Measurements from ENCODE around the gene LONRF3.

LONRF3 gene

DNA sequence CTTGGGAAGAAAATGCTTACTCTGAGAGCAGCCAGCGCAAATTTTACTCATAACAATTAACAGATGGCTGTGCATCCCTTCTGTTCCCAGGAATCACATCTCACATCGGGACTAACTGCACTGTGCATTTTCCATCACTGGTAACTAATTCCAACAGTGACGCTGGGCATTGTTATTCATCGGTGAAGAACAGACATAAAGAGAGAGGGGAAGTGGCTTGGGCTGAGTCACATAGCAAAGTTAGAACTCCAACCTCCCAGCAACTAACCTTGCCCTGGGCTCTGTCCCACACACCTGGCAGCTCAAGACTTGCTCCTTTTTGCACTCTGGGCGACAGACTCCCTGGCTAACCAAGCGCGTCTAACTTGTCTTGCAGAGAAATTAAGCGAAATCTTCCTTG is 6.4 kb upstream of the LONRF3 start:
- H3K4me3 ChIP-seq (replicated peaks; ENCODE audit: low read depth, low read length), result no peak overlapping the region
- TF ChIP-seq, protein P1, sequence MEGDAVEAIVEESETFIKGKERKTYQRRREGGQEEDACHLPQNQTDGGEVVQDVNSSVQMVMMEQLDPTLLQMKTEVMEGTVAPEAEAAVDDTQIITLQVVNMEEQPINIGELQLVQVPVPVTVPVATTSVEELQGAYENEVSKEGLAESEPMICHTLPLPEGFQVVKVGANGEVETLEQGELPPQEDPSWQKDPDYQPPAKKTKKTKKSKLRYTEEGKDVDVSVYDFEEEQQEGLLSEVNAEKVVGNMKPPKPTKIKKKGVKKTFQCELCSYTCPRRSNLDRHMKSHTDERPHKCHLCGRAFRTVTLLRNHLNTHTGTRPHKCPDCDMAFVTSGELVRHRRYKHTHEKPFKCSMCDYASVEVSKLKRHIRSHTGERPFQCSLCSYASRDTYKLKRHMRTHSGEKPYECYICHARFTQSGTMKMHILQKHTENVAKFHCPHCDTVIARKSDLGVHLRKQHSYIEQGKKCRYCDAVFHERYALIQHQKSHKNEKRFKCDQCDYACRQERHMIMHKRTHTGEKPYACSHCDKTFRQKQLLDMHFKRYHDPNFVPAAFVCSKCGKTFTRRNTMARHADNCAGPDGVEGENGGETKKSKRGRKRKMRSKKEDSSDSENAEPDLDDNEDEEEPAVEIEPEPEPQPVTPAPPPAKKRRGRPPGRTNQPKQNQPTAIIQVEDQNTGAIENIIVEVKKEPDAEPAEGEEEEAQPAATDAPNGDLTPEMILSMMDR (IDR thresholded peaks at IDR 0.05; ENCODE audit: insufficient read depth, low read length, poor library complexity, severe bottlenecking), result no peak
- no peak for DNase-seq (ENCODE audit: extremely low read depth, insufficient read length)
- no peaks in the 10 kb centered on the region for H3K27me3 ChIP-seq (replicated peaks; ENCODE audit: control insufficient read depth, insufficient read depth, low read length)
- no peaks in the 10 kb centered on the region for H3K36me3 ChIP-seq (ENCODE audit: control insufficient read depth, insufficient read depth, low read length)

DNA sequence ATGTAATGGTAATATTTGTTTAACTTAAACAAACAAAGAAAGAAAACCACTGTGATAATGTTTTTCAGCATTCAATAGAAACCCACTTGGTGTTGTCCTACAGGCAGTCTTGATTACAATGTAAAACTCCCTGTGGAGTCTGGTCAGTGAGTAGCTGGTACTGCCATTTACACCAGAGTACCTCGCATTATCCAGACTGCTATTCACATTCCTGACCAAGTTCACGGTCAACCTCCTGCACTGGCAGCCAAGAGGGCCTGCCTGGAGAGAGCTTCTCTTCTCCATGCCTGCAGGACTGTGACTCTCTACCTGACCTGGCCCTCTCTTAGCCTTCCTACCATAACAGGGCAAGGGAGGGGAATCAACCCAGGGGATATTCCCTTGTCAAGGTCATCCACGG is 2.9 kb upstream of the LONRF3 start:
- no peaks in the 10 kb centered on the region for H3K36me3 ChIP-seq (ENCODE audit: control insufficient read depth, insufficient read depth, low read length)
- TF ChIP-seq, protein P1 (IDR thresholded peaks at IDR 0.05; ENCODE audit: insufficient read depth, low read length, poor library complexity, severe bottlenecking), result no peak
- no peaks in the 10 kb centered on the region; the same call in 1 of the 2 replicates for H3K27me3 ChIP-seq (replicated peaks; ENCODE audit: control insufficient read depth, insufficient read depth, low read length)
- no peak for DNase-seq (ENCODE audit: extremely low read depth, insufficient read length)
- no peak overlapping the region for H3K4me3 ChIP-seq (replicated peaks; ENCODE audit: low read depth, low read length)

DNA sequence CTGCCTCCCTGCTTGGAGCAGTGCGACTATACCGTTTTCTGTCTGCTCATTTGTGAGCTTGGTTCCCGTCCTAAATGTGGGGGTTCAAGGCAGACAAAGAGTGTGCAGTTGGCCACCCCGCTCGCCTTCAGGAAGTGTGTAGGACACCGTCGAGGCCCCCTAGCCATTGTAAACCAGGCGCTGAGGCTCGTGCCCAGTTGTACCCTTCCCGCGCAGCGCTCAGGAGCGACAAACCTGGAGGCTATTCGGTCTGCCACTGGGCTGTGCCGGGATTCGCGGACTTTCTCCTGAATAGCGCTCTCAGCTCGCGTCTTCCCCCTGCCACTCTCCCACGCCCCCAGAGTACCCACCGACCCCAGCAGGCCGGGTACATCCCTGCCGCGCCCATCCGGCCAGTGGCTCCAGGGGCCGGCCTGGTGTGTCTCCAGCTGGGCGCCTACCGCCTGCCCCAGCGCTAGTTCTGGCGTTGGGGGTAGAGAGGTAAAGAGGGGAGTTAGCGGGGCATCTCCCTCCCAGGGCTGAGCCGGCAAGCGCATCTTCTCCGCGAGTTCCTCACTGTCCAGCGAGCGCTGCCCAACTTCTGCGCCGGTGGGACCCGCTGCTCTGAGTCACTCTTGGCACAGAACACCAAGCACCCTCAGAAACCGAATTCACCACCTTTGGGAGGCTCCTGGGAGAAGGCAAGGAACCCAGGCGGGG is 880 bp upstream of the LONRF3 start:
- TF ChIP-seq, protein P1 (IDR thresholded peaks at IDR 0.05; ENCODE audit: insufficient read depth, low read length, poor library complexity, severe bottlenecking), result no peak
- no peaks in the 10 kb centered on the region for H3K36me3 ChIP-seq (ENCODE audit: control insufficient read depth, insufficient read depth, low read length)
- no peak overlapping the region for H3K4me3 ChIP-seq (replicated peaks; ENCODE audit: low read depth, low read length)
- H3K27me3 ChIP-seq (replicated peaks; ENCODE audit: control insufficient read depth, insufficient read depth, low read length), result peaks cover 1% of the 10 kb centered on the region; the same call in 1 of the 2 replicates
- DNase-seq (ENCODE audit: extremely low read depth, insufficient read length), result no peak

DNA sequence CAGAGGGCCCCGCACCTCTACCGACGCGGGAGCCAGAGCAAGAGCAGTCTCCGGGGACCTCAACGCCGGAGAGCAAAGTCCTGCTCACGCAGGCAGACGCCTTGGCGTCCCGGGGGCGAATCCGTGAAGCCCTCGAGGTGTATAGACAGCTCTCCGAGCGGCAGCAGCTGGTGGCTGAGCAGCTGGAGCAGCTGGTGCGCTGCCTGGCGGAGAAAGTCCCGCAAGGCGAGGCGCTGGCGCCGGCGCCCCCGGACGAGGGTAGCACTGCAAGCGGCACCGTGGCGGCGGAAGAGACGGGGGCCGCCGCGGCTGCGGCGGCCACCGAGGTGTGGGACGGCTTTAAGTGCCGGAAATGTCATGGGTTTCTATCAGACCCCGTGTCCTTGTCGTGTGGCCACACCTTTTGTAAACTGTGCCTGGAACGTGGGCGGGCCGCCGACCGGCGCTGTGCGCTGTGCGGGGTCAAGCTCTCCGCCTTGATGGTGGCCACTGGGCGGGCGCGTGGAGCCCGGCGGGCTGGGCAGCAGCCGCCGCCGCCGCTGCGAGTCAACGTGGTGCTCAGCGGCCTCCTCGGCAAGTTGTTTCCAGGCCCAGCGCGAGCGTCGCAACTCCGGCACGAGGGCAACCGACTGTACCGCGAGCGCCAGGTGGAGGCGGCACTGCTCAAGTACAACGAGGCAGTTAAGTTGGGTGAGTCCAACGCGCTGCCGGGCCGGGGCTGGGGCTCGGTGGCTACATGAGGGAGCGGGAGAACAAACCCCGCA is 672 bp downstream of the LONRF3 start:
- H3K27me3 ChIP-seq (replicated peaks; ENCODE audit: control insufficient read depth, insufficient read depth, low read length), result peaks cover 1% of the 10 kb centered on the region; the same call in 1 of the 2 replicates
- no peaks in the 10 kb centered on the region for H3K36me3 ChIP-seq (ENCODE audit: control insufficient read depth, insufficient read depth, low read length)
- TF ChIP-seq, protein P1 (IDR thresholded peaks at IDR 0.05; ENCODE audit: insufficient read depth, low read length, poor library complexity, severe bottlenecking), result no peak
- peak; percentile 30 for DNase-seq (ENCODE audit: extremely low read depth, insufficient read length)
- H3K4me3 ChIP-seq (replicated peaks; ENCODE audit: low read depth, low read length), result no peak overlapping the region

DNA sequence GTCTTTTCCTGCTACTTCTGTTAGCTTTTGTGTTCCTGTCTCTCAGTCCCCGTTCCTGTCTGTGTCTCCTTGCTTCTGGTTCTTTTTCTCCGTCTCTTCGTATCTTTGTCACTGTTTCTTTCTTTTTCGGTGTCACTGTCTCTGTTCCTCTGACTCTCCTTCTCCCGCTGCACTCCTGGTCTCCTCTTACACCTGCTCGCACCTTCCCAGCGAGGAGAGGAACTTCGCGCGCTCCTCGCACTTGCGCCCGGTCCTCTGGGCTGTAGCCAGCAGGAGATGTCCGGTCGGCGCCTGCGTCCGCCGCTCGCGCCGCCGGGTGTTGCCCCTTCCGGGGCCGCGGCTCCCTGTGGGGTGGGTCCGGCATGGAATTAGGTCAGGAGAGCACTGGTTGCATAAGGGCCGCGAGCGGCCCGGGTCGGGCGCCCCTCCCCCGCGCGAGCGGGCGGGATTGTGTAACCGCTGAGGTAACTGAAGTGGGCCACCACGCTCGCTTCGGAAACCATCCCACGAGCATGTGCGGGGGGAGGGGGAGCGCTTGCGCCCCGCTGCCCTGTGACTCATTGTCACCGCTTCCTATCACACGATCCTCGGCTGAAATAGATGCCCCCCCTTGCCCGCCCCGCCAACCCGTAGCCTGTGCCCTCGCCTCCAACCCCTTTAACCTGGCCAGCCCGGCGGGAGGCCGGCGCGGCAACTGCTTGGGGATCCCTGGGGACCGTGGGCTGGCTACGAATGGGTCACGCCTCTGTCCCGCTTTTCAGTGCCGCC is 1.6 kb downstream of the LONRF3 start:
- peaks cover 1% of the 10 kb centered on the region; the same call in 1 of the 2 replicates for H3K27me3 ChIP-seq (replicated peaks; ENCODE audit: control insufficient read depth, insufficient read depth, low read length)
- H3K36me3 ChIP-seq (ENCODE audit: control insufficient read depth, insufficient read depth, low read length), result no peaks in the 10 kb centered on the region
- peak overlapping the region; percentile 4; the same call in 1 of the 2 replicates for H3K4me3 ChIP-seq (replicated peaks; ENCODE audit: low read depth, low read length)
- DNase-seq (ENCODE audit: extremely low read depth, insufficient read length), result peak; percentile 25
- TF ChIP-seq, protein P1 (IDR thresholded peaks at IDR 0.05; ENCODE audit: insufficient read depth, low read length, poor library complexity, severe bottlenecking), result no peak
